Bone marrow (tissue), 2 donors: ENCODE results near the gene TNRC6B.

Experiments
- DNase-seq, 2 donors: peaks; one replicate each; lab custom pipeline; 2025; lab: John Stamatoyannopoulos, UW

TNRC6B gene

GRCh38 chr22:40240160-40240559, 62.4 kb downstream of the TNRC6B start:
- no peak for DNase-seq

GRCh38 chr22:40240686-40241085, 63.0 kb downstream of the TNRC6B start:
- DNase-seq, result no peak

GRCh38 chr22:40241200-40241763, 63.6 kb downstream of the TNRC6B start:
- no peak for DNase-seq

DNA sequence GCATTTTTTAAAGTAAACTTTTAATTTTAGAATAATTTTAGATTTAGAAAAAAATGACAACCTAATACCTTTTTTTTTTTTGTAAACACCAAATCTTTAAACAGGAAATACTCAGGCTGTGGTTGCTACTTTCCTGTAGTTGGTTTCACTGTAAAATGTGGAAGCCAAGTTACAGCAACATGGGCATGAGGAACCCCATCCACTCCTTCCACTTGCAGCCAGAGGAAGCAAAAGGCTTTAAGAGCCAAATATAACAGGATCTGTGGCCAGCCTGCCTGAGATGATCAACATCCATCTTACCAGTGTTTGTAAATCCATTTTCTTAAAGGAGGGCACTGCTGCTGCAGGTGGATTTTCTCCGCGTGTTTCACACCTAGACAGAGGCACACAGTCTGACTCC, 66.2 kb downstream of the TNRC6B start:
- peak in 1 of 2 donors; percentile 68 for DNase-seq

GRCh38 chr22:40244586-40244985, 66.9 kb downstream of the TNRC6B start:
- no peak for DNase-seq

DNA sequence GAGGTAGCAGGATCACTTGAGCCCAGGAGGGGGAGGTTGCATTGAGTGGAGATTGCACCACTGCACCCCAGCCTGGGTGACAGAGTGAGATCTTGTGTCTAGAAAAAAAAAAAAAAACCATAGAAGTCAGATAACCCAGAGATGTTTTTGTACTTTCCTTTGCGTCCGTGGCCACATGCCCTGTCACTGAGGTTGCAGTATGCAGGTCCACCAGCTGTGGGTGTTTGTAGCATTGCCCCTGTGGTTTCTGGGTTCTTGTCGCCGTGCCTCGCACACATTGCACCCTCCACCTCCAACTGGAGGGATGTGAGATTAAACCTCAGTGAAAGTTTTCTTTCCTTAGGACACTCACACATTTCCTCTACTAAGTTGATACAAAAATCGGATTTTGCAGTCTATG, 70.3 kb downstream of the TNRC6B start:
- no peak for DNase-seq

DNA sequence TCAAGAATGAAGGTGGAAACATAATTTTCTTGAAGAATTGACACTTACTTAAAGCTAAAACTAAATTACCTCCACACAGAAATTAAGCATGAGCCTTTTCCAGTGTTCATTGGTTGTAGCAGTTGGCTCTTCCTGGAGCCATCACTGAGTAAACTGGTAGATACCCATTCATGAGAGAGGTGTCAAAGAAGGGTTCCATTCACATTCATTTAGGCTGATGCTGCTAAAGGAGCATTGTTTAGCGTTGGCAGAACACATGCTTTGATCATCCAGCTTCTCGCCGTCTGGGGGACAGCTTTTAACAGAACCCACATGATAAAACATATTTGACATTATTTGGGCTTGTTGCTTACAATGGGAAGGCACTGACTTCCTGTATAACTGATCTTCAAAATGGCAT, 71.6 kb downstream of the TNRC6B start:
- DNase-seq, result no peak

DNA sequence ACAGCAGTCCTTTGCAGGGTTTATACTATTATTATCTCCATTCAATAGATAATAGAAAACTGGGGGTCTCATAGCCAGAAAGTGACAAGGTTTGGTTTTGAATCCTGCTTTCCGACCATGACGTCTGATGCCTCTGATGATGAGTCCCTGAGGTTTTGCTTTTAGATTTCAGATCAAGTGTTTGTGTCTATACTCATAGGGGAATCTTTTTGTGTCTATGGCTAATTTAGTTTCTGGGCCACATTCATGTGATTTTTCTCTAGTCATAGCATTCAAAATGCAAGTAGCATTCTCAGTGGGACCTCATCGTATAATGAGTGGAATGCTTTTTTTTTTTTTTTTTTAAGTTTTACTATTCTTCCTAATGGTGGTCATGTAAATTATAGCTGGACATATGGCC, 72.9 kb downstream of the TNRC6B start:
- DNase-seq, result no peak

- DNase-seq, result no peak
These were observed 73.4 kb downstream of the TNRC6B start for GRCh38 chr22:40251106-40251505.

- no peak for DNase-seq
These were observed 74.4 kb downstream of the TNRC6B start for GRCh38 chr22:40252146-40252545.

DNA sequence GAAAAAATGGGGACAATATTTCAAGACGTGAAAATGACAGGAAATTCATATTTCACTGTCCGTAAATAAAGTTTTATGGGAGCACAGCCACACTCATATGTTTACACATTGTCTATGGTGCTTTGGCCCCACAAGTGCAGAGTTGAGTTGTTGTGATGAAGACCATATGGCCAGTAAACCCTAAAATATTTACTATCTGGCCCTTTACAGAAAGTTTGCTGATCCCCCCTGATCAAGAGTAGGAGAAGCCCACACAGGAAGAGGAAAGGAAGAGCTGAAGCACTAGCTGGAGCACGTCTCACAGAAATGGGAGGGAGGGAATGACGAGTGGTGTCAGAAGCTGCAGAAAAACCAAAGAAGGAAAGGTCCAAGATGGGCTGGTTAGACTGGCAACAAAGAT, 78.8 kb downstream of the TNRC6B start:
- no peak for DNase-seq

GRCh38 chr22:40258017-40258416, 80.3 kb downstream of the TNRC6B start:
- DNase-seq, result no peak

DNA sequence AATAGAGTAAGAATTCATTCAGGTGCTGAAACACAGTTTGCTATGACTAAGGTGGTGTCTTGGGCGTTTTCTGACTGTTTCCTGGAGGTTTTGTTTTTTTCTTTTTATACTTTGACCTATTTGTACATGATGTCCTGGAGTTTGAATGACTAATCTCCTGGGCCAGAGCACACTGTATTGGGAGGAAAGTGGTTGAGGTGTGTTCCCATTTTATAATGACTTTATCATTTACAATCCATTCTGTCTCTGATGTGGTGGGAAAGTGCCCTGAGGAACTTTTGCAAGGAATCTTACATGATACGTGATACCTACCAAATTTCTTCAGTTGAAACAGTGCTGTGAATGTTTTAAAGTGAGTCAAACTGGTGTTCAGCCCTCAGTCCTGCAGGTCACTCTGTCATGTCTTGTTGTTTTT, 80.8 kb downstream of the TNRC6B start:
- DNase-seq, result no peak

GRCh38 chr22:40261783-40262182, 84.1 kb downstream of the TNRC6B start:
- no peak for DNase-seq

DNA sequence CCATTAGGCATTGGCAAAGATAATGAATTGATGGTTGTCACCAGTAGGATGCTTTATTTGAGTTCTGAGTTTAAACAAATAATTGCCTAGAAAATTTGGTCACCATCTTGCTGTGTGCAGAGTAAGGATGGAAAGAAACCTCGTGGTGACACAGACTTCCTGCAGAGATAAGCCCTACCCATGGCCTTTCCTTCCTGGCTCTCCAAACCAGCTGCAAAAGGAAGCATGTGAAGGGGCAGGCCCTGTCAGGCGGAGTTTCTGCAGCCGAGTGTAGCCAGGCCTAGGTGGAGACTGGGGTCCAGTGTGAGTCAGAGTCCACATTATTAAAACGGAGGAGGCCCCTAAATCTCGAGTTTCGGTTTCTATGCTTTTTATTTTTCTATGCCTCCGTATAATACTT, 85.5 kb downstream of the TNRC6B start:
- peak in 1 of 2 donors; percentile 95 for DNase-seq

GRCh38 chr22:40265783-40266182, 88.1 kb downstream of the TNRC6B start:
- no peak for DNase-seq

DNA sequence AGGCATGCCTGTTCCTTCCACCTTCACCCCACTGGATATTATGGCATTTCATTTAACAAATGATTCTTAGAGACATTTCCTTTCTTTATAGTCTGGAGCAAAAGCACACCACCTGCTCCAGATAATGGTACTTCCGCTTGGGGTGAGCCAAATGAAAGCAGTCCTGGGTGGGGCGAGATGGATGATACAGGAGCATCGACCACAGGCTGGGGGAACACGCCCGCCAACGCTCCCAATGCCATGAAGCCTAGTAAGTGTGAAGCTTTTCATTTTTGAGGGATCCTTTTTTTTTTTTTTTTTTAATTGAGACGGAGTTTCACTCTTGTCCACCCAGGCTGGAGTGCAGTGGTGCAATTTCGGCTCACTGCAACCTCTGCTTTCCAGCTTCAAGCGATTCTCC, 92.3 kb downstream of the TNRC6B start:
- DNase-seq, result no peak

DNA sequence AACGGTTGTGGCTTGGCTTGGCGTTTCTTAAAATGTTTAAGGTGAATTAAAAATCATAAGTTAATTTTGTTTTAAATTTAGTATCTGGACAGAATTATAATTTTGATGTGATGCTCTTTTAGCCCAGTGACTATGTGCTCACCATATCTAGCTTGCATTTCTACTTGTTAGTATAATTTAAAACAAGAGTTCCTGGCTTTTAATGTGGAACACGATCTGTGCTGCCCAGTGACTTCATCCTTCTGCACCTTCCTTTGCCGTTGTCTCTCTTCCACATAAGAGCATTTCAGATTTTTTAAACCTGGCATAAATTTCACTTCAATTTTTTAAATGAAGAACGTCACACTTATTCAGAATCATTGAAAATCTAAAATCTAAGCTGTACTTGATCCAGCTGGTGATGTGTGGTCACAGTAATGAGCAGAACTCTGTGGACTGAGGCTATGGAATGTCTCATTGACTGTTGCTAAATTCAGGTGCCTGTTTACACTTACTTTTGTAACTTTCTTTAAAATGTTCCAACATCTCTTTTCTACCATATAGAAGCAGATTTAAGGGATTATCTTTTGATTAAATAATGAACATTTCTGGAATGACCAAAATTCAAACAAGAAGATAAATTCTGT, 93.1 kb downstream of the TNRC6B start:
- no peak for DNase-seq

DNA sequence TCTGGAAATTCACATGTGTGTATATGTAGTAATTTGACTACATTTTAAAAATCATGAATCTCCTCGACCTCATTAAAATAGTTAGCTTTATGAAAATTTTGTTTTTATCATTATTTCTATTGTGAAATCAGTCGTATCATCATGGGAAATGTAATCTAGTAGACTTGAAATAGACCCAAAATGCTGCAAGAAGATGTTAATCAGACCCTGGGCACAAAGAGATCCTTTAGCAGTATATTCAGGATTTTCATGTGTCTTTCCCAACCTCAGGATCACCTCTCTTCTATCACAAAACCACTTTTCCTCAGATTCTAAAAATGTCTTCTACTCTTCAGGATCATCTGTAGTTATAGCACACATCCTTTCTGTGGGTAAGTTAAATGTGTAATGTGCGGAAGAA, 93.7 kb downstream of the TNRC6B start:
- no peak for DNase-seq

DNA sequence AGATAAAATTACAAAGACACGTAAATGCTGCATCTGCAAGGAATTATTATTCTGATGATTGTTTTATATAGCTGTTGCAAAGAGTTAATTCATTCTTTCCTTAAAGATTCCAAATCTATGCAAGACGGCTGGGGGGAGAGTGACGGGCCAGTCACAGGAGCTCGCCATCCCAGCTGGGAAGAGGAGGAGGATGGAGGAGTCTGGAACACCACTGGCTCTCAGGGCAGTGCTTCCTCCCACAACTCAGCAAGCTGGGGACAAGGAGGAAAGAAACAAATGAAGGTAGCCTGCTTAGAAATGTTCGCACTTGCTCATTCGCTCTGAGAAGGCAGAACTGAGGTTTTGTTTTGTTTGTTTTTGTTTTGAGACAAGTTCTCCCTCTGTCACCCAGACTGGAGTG, 95.6 kb downstream of the TNRC6B start:
- DNase-seq, result no peak

- peak in 1 of 2 donors; percentile 49 for DNase-seq
These were observed 99.5 kb downstream of the TNRC6B start for GRCh38 chr22:40276996-40277823.

DNA sequence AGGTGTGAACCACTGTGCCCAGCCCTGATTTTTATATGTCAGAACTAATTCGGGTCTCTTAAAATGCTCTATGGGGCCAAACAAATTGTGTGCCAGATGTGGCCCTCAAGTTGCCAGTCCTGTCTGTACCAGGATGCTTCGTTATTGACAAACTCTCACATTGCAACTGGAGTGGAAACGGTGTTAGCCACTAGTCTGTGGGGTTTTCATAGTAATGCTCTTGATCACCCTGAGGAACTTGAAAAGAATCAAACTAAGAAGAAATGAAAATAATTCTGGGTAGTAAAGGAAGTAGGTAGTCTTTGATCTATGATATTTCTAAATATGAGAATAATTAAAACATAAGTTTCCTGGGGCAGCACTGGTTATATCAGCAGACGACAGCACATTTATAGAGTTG, 101.3 kb downstream of the TNRC6B start:
- no peak for DNase-seq

- no peak for DNase-seq
These were observed 104.0 kb downstream of the TNRC6B start for GRCh38 chr22:40281717-40282116.
